GM04503 (cell line): ENCODE data around the gene DAP.
"Not testable (repeated sequence)": the region's sequence is repeated elsewhere in the genome, so short reads cannot be mapped to it uniquely, and the experiment has no call there.

Source experiments
- DNase-seq: peaks from one replicate; pipeline ENCODE4 v3.0.0-alpha.2; 2012; ENCODE audit warnings: low read depth

The DAP gene

GRCh38 chr5:10631316-10631996, 129.6 kb downstream of the DAP start:
- DNase-seq, result no peak

- DNase-seq, result not testable (repeated sequence)
Measured at GRCh38 chr5:10630744-10631143, 130.3 kb downstream of the DAP start.

DNA sequence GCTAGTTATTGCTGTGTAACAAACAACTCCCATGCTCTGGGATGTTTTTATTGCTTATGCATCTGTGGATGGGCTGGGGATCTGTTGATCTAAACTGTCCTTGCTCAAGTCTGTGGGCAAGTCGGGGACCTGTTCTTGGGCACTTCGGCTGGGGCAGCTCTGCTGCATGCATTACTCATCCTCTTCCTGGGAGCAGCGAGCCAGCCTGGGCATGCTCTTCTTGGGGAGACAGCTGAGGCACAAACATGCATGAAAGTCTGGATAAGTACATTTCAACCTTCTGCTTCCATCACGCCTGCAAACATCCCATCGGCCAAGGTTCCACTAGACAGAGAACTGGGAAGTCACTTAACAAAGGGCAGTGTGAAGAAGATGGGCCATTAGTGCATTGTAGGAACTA, 130.9 kb downstream of the DAP start:
- DNase-seq, result no peak

- no peak for DNase-seq
Measured at GRCh38 chr5:10629682-10630081, 131.4 kb downstream of the DAP start.
